ENCODE measurements around the gene LIPE. TPM values are rescaled to one million over a fixed set of nuclear protein-coding genes. Genes with fewer than 3 reads are reported as not detected.

The LIPE gene
- polyA plus RNA-seq, 1 donor from 2014 or later = 19.1 TPM

DNA sequence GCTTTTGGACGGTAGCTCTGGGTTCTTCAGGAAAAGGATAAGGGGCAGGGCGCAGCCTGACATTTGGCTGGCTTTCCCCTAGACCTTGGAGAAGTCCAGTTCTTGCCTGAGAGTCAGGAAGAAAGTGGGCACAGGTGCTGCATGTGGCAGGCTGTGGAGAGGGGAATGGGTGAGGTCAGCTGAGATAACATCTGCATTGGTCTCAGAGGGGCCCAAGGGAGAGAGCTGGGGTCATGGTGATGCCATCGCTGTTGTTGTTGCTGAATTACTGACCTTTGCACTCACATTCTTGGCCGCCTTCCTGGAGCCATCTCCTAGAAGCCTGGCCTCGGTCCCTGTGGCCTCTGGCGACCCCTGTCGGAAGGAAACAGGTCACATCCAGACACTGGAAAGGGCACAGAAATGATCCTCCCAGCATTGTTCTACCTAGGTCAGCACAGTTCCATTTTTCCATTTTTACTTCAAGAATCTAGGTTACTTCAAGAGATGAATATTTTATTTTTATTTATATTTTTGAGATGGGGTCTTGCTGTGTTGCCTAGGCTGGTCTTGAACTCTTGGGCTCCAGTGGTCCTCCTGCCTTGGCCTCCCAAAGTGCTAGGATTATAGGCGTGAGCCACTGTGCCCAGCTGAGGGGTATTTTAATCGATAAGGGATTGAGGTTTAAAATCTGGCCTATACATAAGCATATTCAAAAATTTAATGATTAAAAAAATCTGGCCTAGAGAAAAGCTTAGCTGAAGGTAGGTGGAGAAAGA lies 6.5 kb upstream of the LIPE start:
- no peak overlapping the region for H3K9ac ChIP-seq (ENCODE audit: low read length)
- H3K4me2 ChIP-seq (ENCODE audit: low read length) = no peak overlapping the region

DNA sequence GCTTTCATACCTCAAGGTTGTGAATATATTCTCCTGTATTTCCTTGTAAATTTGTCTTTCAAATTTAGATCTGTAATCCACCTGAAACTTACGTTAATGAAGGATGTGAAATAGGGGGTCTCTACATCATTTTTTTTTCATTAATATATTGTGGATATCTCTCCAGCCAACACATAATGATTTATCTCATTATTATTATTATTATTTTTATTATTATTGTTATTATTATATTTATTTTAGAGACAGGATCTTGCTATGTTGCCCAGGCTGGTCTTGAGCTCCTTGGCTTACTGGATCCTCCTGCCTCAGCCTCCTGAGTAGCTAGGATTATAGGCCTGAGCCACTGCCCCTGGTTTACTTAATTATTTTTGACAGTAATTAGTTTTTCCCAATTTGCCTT lies 4.3 kb upstream of the LIPE start:
- H3K79me2 ChIP-seq (replicated peaks; ENCODE audit: insufficient read depth, low read length) = no peaks in the 10 kb centered on the region
- H3K27ac ChIP-seq (ENCODE audit: low read length) = no peak overlapping the region
- no peak overlapping the region for H3K4me2 ChIP-seq (ENCODE audit: low read length)
- no peak for TF ChIP-seq POLR2AphosphoS5 (IDR thresholded peaks at IDR 0.05)
- no peak for TF ChIP-seq TAF1 (IDR thresholded peaks at IDR 0.05; ENCODE audit: low read depth)
- TF ChIP-seq, protein P1, sequence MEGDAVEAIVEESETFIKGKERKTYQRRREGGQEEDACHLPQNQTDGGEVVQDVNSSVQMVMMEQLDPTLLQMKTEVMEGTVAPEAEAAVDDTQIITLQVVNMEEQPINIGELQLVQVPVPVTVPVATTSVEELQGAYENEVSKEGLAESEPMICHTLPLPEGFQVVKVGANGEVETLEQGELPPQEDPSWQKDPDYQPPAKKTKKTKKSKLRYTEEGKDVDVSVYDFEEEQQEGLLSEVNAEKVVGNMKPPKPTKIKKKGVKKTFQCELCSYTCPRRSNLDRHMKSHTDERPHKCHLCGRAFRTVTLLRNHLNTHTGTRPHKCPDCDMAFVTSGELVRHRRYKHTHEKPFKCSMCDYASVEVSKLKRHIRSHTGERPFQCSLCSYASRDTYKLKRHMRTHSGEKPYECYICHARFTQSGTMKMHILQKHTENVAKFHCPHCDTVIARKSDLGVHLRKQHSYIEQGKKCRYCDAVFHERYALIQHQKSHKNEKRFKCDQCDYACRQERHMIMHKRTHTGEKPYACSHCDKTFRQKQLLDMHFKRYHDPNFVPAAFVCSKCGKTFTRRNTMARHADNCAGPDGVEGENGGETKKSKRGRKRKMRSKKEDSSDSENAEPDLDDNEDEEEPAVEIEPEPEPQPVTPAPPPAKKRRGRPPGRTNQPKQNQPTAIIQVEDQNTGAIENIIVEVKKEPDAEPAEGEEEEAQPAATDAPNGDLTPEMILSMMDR (IDR thresholded peaks at IDR 0.05; ENCODE audit: poor library complexity, severe bottlenecking) = no peak
- TF ChIP-seq MXI1 (conservative IDR thresholded peaks at IDR 0.05; ENCODE audit: poor library complexity, severe bottlenecking) = no peak
- TF ChIP-seq EZH2 (IDR thresholded peaks at IDR 0.05; ENCODE audit: borderline replicate concordance, insufficient read depth, low read length, poor library complexity, severe bottlenecking) = no peak
- TF ChIP-seq, protein P2, sequence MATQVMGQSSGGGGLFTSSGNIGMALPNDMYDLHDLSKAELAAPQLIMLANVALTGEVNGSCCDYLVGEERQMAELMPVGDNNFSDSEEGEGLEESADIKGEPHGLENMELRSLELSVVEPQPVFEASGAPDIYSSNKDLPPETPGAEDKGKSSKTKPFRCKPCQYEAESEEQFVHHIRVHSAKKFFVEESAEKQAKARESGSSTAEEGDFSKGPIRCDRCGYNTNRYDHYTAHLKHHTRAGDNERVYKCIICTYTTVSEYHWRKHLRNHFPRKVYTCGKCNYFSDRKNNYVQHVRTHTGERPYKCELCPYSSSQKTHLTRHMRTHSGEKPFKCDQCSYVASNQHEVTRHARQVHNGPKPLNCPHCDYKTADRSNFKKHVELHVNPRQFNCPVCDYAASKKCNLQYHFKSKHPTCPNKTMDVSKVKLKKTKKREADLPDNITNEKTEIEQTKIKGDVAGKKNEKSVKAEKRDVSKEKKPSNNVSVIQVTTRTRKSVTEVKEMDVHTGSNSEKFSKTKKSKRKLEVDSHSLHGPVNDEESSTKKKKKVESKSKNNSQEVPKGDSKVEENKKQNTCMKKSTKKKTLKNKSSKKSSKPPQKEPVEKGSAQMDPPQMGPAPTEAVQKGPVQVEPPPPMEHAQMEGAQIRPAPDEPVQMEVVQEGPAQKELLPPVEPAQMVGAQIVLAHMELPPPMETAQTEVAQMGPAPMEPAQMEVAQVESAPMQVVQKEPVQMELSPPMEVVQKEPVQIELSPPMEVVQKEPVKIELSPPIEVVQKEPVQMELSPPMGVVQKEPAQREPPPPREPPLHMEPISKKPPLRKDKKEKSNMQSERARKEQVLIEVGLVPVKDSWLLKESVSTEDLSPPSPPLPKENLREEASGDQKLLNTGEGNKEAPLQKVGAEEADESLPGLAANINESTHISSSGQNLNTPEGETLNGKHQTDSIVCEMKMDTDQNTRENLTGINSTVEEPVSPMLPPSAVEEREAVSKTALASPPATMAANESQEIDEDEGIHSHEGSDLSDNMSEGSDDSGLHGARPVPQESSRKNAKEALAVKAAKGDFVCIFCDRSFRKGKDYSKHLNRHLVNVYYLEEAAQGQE (IDR thresholded peaks at IDR 0.05; ENCODE audit: borderline replicate concordance) = no peak
- no peak for TF ChIP-seq RAD21 (conservative IDR thresholded peaks at IDR 0.05)
- no peak for TF ChIP-seq EP300 (conservative IDR thresholded peaks at IDR 0.05; ENCODE audit: poor library complexity, severe bottlenecking)
- H2AFZ ChIP-seq (ENCODE audit: low read depth, low read length) = no peak overlapping the region
- H3F3A ChIP-seq (ENCODE audit: insufficient read depth, low read length, poor library complexity, severe bottlenecking) = no peaks in the 10 kb centered on the region
- no peaks in the 10 kb centered on the region for H3K9me3 ChIP-seq (ENCODE audit: low read length)
- H3K27me3 ChIP-seq (ENCODE audit: insufficient read depth, low read depth, low read length) = no peaks in the 10 kb centered on the region
- H3K9ac ChIP-seq (ENCODE audit: low read length) = no peak overlapping the region
- H3K4me3 ChIP-seq (ENCODE audit: low read length) = no peak overlapping the region
- no peaks in the 10 kb centered on the region for H3K36me3 ChIP-seq (ENCODE audit: insufficient read depth, low read length)
- no peaks in the 10 kb centered on the region for H4K20me1 ChIP-seq (ENCODE audit: insufficient read depth)
- H3K9me2 ChIP-seq (ENCODE audit: insufficient read depth, low read length) = no peaks in the 10 kb centered on the region

More for the DNA sequence above, 6.5 kb upstream of the LIPE start:
- no peaks in the 10 kb centered on the region for H3K79me2 ChIP-seq (replicated peaks; ENCODE audit: insufficient read depth, low read length)
- H2AFZ ChIP-seq (ENCODE audit: low read depth, low read length) = no peak overlapping the region
- no peaks in the 10 kb centered on the region for H3K9me2 ChIP-seq (ENCODE audit: insufficient read depth, low read length)
- H3K27me3 ChIP-seq (ENCODE audit: insufficient read depth, low read depth, low read length) = no peaks in the 10 kb centered on the region
- no peak for TF ChIP-seq POLR2AphosphoS5 (IDR thresholded peaks at IDR 0.05)
- TF ChIP-seq EZH2 (IDR thresholded peaks at IDR 0.05; ENCODE audit: borderline replicate concordance, insufficient read depth, low read length, poor library complexity, severe bottlenecking) = no peak
- TF ChIP-seq, protein P1 (IDR thresholded peaks at IDR 0.05; ENCODE audit: poor library complexity, severe bottlenecking) = peak; percentile 45
- H3K9me3 ChIP-seq (ENCODE audit: low read length) = no peaks in the 10 kb centered on the region
- H3K4me3 ChIP-seq (ENCODE audit: low read length) = no peak overlapping the region
- H3K36me3 ChIP-seq (ENCODE audit: insufficient read depth, low read length) = no peaks in the 10 kb centered on the region
- no peak overlapping the region for H3K27ac ChIP-seq (ENCODE audit: low read length)
- no peaks in the 10 kb centered on the region for H3F3A ChIP-seq (ENCODE audit: insufficient read depth, low read length, poor library complexity, severe bottlenecking)
- H4K20me1 ChIP-seq (ENCODE audit: insufficient read depth) = no peaks in the 10 kb centered on the region

Measured in neural cell (in vitro differentiated cells).